ENCODE results near the gene GRID1.

GRID1 gene

GRCh38 chr10:85916994-85917573 lies 449.5 kb downstream of the GRID1 start:
- Histone ChIP-seq H4K8ac (ENCODE audit: low read length) (no peak overlapping the region), H2AK5ac (ENCODE audit: low read length, severe bottlenecking) (no peak overlapping the region), H2BK15ac (ENCODE audit: low read depth, poor library complexity, severe bottlenecking) (no peak overlapping the region), H3K4me3 (ENCODE audit: insufficient read depth in 1 of 2, low read depth in 1 of 2, low read length in 2 of 2) (no peak overlapping the region), H2AFZ (ENCODE audit: low read depth, low read length) (no peak overlapping the region), H4K91ac (ENCODE audit: low read length) (no peak overlapping the region), H2BK120ac (ENCODE audit: low read depth, low read length) (no peak overlapping the region), H3K79me1 (replicated peaks; ENCODE audit: low read length, poor library complexity, severe bottlenecking) (no peaks in the 10 kb centered on the region), H3K23ac (ENCODE audit: low read length in 2 of 2) (no peak overlapping the region), H3K4me1 (ENCODE audit: control insufficient read depth, insufficient read depth, low read depth, low read length) (no peaks in the 10 kb centered on the region), H3K36me3 (ENCODE audit: control insufficient read depth in 1 of 2, insufficient read depth in 2 of 2, low read depth in 1 of 2, low read length in 2 of 2) (no peaks in the 10 kb centered on the region), H2BK5ac (ENCODE audit: low read depth, low read length, poor library complexity, severe bottlenecking) (no peak overlapping the region), H3K14ac (ENCODE audit: low read length in 2 of 2) (no peak overlapping the region), H3K9ac (ENCODE audit: low read length) (no peak overlapping the region), H3K27me3 (ENCODE audit: control insufficient read depth in 1 of 2, insufficient read depth in 1 of 2, low read length in 2 of 2) (no peaks in the 10 kb centered on the region), H3K9me3 (ENCODE audit: control insufficient read depth, low read length) (no peaks in the 10 kb centered on the region), H3K18ac (ENCODE audit: low read depth in 1 of 2, low read length in 2 of 2) (no peak overlapping the region), H3K27ac (ENCODE audit: low read length, poor library complexity, severe bottlenecking) (no peak overlapping the region), H3K4ac (ENCODE audit: low read depth in 1 of 2, low read length in 2 of 2) (no peak overlapping the region), H3K4me2 (ENCODE audit: low read length, poor library complexity, severe bottlenecking) (no peak overlapping the region), H2BK12ac (ENCODE audit: low read length in 2 of 2) (no peak overlapping the region)
- WGBS: 58% methylated on average over 1 of the region's 2 CpGs
- DNase-seq: no peak

- no peak overlapping the region for H2BK15ac ChIP-seq (ENCODE audit: low read depth, poor library complexity, severe bottlenecking)
- 20% methylated on average over 5 of the region's 5 CpGs for WGBS
- no peak overlapping the region for H2AFZ ChIP-seq (ENCODE audit: low read depth, low read length)
Measured at GRCh38 chr10:85916286-85916685, 450.3 kb downstream of the GRID1 start.

GRCh38 chr10:85915245-85915846 lies 451.2 kb downstream of the GRID1 start:
- Histone ChIP-seq H3K9ac (ENCODE audit: low read length) (no peak overlapping the region), H3K23ac (ENCODE audit: low read length in 2 of 2) (no peak overlapping the region), H2AFZ (ENCODE audit: low read depth, low read length) (no peak overlapping the region), H3K4me3 (ENCODE audit: insufficient read depth in 1 of 2, low read depth in 1 of 2, low read length in 2 of 2) (no peak overlapping the region), H2BK120ac (ENCODE audit: low read depth, low read length) (no peak overlapping the region), H3K4me1 (ENCODE audit: control insufficient read depth, insufficient read depth, low read depth, low read length) (no peaks in the 10 kb centered on the region), H2AK5ac (ENCODE audit: low read length, severe bottlenecking) (no peak overlapping the region), H3K36me3 (ENCODE audit: control insufficient read depth in 1 of 2, insufficient read depth in 2 of 2, low read depth in 1 of 2, low read length in 2 of 2) (no peaks in the 10 kb centered on the region), H3K79me1 (replicated peaks; ENCODE audit: low read length, poor library complexity, severe bottlenecking) (no peaks in the 10 kb centered on the region), H3K27me3 (ENCODE audit: control insufficient read depth in 1 of 2, insufficient read depth in 1 of 2, low read length in 2 of 2) (no peaks in the 10 kb centered on the region), H2BK5ac (ENCODE audit: low read depth, low read length, poor library complexity, severe bottlenecking) (no peak overlapping the region), H4K91ac (ENCODE audit: low read length) (peak overlapping the region; percentile 31), H2BK15ac (ENCODE audit: low read depth, poor library complexity, severe bottlenecking) (no peak overlapping the region), H3K4me2 (ENCODE audit: low read length, poor library complexity, severe bottlenecking) (no peak overlapping the region), H3K14ac (ENCODE audit: low read length in 2 of 2) (peak overlapping the region in 1 of 2 experiments; percentile 36), H4K8ac (ENCODE audit: low read length) (no peak overlapping the region), H2BK12ac (ENCODE audit: low read length in 2 of 2) (peak overlapping the region in 1 of 2 experiments; percentile 24), H3K4ac (ENCODE audit: low read depth in 1 of 2, low read length in 2 of 2) (no peak overlapping the region), H3K9me3 (ENCODE audit: control insufficient read depth, low read length) (no peaks in the 10 kb centered on the region), H3K18ac (ENCODE audit: low read depth in 1 of 2, low read length in 2 of 2) (no peak overlapping the region), H3K27ac (ENCODE audit: low read length, poor library complexity, severe bottlenecking) (no peak overlapping the region)
- WGBS: 86% methylated on average over 4 of the region's 4 CpGs
- DNase-seq: no peak

More at GRCh38 chr10:85916286-85916685, 450.3 kb downstream of the GRID1 start:
- Histone ChIP-seq H3K23ac (ENCODE audit: low read length in 2 of 2) (no peak overlapping the region), H2BK120ac (ENCODE audit: low read depth, low read length) (no peak overlapping the region), H3K79me1 (replicated peaks; ENCODE audit: low read length, poor library complexity, severe bottlenecking) (no peaks in the 10 kb centered on the region), H3K4me3 (ENCODE audit: insufficient read depth in 1 of 2, low read depth in 1 of 2, low read length in 2 of 2) (no peak overlapping the region), H3K27me3 (ENCODE audit: control insufficient read depth in 1 of 2, insufficient read depth in 1 of 2, low read length in 2 of 2) (no peaks in the 10 kb centered on the region), H3K36me3 (ENCODE audit: control insufficient read depth in 1 of 2, insufficient read depth in 2 of 2, low read depth in 1 of 2, low read length in 2 of 2) (no peaks in the 10 kb centered on the region), H2BK12ac (ENCODE audit: low read length in 2 of 2) (no peak overlapping the region), H3K27ac (ENCODE audit: low read length, poor library complexity, severe bottlenecking) (no peak overlapping the region), H3K18ac (ENCODE audit: low read depth in 1 of 2, low read length in 2 of 2) (no peak overlapping the region), H2BK5ac (ENCODE audit: low read depth, low read length, poor library complexity, severe bottlenecking) (no peak overlapping the region), H2AK5ac (ENCODE audit: low read length, severe bottlenecking) (no peak overlapping the region), H4K8ac (ENCODE audit: low read length) (no peak overlapping the region), H3K9me3 (ENCODE audit: control insufficient read depth, low read length) (no peaks in the 10 kb centered on the region), H3K4me2 (ENCODE audit: low read length, poor library complexity, severe bottlenecking) (no peak overlapping the region), H4K91ac (ENCODE audit: low read length) (no peak overlapping the region), H3K9ac (ENCODE audit: low read length) (no peak overlapping the region), H3K4me1 (ENCODE audit: control insufficient read depth, insufficient read depth, low read depth, low read length) (no peaks in the 10 kb centered on the region), H3K14ac (ENCODE audit: low read length in 2 of 2) (no peak overlapping the region), H3K4ac (ENCODE audit: low read depth in 1 of 2, low read length in 2 of 2) (no peak overlapping the region)
- DNase-seq: no peak

GRCh38 chr10:85914720-85915119 lies 451.9 kb downstream of the GRID1 start:
- Histone ChIP-seq H3K18ac (ENCODE audit: low read depth in 1 of 2, low read length in 2 of 2) (no peak overlapping the region), H3K4ac (ENCODE audit: low read depth in 1 of 2, low read length in 2 of 2) (no peak overlapping the region), H2BK15ac (ENCODE audit: low read depth, poor library complexity, severe bottlenecking) (no peak overlapping the region), H3K4me2 (ENCODE audit: low read length, poor library complexity, severe bottlenecking) (no peak overlapping the region), H2BK5ac (ENCODE audit: low read depth, low read length, poor library complexity, severe bottlenecking) (no peak overlapping the region), H3K14ac (ENCODE audit: low read length in 2 of 2) (no peak overlapping the region), H4K8ac (ENCODE audit: low read length) (no peak overlapping the region), H3K23ac (ENCODE audit: low read length in 2 of 2) (no peak overlapping the region), H3K9ac (ENCODE audit: low read length) (no peak overlapping the region), H2BK12ac (ENCODE audit: low read length in 2 of 2) (no peak overlapping the region), H3K36me3 (ENCODE audit: control insufficient read depth in 1 of 2, insufficient read depth in 2 of 2, low read depth in 1 of 2, low read length in 2 of 2) (no peaks in the 10 kb centered on the region), H3K4me1 (ENCODE audit: control insufficient read depth, insufficient read depth, low read depth, low read length) (no peaks in the 10 kb centered on the region), H2AK5ac (ENCODE audit: low read length, severe bottlenecking) (no peak overlapping the region), H3K27me3 (ENCODE audit: control insufficient read depth in 1 of 2, insufficient read depth in 1 of 2, low read length in 2 of 2) (no peaks in the 10 kb centered on the region), H3K27ac (ENCODE audit: low read length, poor library complexity, severe bottlenecking) (no peak overlapping the region), H4K91ac (ENCODE audit: low read length) (no peak overlapping the region), H2BK120ac (ENCODE audit: low read depth, low read length) (no peak overlapping the region), H3K79me1 (replicated peaks; ENCODE audit: low read length, poor library complexity, severe bottlenecking) (no peaks in the 10 kb centered on the region), H3K4me3 (ENCODE audit: insufficient read depth in 1 of 2, low read depth in 1 of 2, low read length in 2 of 2) (no peak overlapping the region), H2AFZ (ENCODE audit: low read depth, low read length) (no peak overlapping the region), H3K9me3 (ENCODE audit: control insufficient read depth, low read length) (no peaks in the 10 kb centered on the region)
- 66% methylated on average over 3 of the region's 3 CpGs for WGBS
- DNase-seq: no peak

Measured in mesenchymal stem cell (in vitro differentiated cells and primary cell).